Motor neuron (in vitro differentiated cells): ENCODE results near the gene UNC13A. TPM values are rescaled to one million over a fixed set of nuclear protein-coding genes. Genes with fewer than 3 reads are reported as not detected.
"Not testable (repeated sequence)": the region's sequence is repeated elsewhere in the genome, so short reads cannot be mapped to it uniquely, and the experiment has no call there.

Source experiments
- ATAC-seq, 8 experiments: fragments of 200-7000 bp; cut with Tn5 transposase; replicated peaks in 6 of 8; 2 replicates each; pipeline ENCODE4 v1.8.0; 2021; ENCODE audit warnings: mild to moderate bottlenecking in 8 of 8, moderate library complexity in 8 of 8
- H3K27ac ChIP-seq, 2 donors: fragments of 250-450 bp; sonication (Bioruptor Pico); 2 replicates each; pipeline ENCODE4 v1.9.0; 2021; ENCODE audit warnings: antibody characterized with exemption in 2 of 2, mild to moderate bottlenecking in 2 of 2, moderate library complexity in 1 of 2
- H3K4me1 ChIP-seq, 2 donors: fragments of 250-450 bp; sonication (Bioruptor Pico); replicated peaks in 1 of 2; 2 replicates each; pipeline ENCODE4 v1.6.1; 2021; ENCODE audit warnings: antibody characterized with exemption in 2 of 2, mild to moderate bottlenecking in 2 of 2, moderate library complexity in 1 of 2
- H3K4me3 ChIP-seq, 5 donors: fragments of 250-450 bp; sonication (Bioruptor Pico); 2 replicates each; pipeline ENCODE4 v1.9.0; 2021; ENCODE audit warnings: antibody characterized with exemption in 5 of 5, mild to moderate bottlenecking in 5 of 5, moderate library complexity in 4 of 5
- WGBS, 10 experiments: fragments of 450-650 bp; shearing (Covaris generic); methylation state at CpG; one replicate each; pipeline ENCODE4 v1.0.0; 2022; 5-methylcytosine and 5-hydroxymethylcytosine counted together
- in situ Hi-C, 9 experiments: fragments of 400-800 bp; cut with MboI; loops; one replicate each; pipeline ENCODE4 v1.15.0; 2021; ENCODE audit warnings: low sequenced_read_pairs in 9 of 9, low pct_unique_long_range_greater_than_20kb in 2 of 9; ENCODE audit not compliant: unreplicated experiment in 9 of 9
- total RNA-seq, 8 experiments: library from RNA; unstranded; fragments of 300-600 nt; gene quantifications; 2 replicates each; pipeline versions ENCODE4 v1.2.3 to v1.2.4, GENCODE V29; 2022

UNC13A gene
- total RNA-seq, 8 experiments from 2014 or later: 1.4 to 27.6 (median 18.3) TPM

DNA sequence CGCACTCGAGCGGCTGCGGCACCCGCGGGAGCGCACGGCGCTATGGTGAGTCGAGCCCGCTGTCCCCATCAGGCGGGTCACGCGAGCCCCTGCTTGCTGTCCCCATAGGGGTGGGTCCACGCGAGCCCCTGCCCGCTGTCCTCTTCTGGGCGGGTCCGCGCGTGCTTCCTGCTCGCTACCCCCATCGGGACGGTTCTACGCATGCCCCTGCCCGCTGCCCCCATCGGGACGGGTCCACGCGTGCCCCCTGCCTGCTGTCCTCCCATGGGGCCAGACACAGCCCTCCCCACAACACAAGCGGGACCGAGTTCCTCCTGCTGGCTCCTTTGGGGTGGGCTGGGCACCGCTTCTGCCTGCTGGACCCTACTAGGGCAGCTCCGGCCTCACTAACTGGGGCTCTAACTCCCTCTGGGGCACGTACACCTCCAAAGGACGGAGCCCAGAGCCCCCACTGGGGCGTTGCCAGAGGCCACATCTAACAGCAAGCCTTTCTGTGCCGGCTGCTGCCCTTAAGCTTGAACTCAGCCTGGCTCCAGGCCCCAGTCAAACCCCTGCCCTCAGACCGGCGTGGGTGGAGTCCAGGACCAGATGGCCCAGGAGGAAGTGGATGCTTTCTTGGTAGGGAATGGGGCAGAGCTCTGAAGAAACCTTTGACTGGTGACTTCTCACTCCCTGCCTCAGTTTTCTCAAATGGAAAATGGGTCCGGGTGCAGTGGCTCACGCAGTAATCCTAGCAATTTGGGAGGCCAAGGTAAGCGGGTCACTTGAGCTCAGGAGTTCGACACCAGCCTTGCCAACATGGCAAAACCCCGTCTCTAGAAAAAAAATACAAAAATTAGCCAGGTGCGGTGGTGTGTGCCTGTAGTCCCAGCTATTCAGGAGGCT is 132.0 kb downstream of the UNC13A start:
- Histone ChIP-seq H3K4me3 (peak overlapping the region; percentile 79 to 99 (median 92)), H3K4me1 (peaks cover 0 to 3% of the 10 kb centered on the region in 2 donors), H3K27ac (peak overlapping the region; percentile 67 to 85)
- in situ Hi-C loops: no loop called here
- 0 to 75% (median 26%) methylated on average over 2 to 5 of the region's 46 CpGs; no CpG with 5 or more reads in 3 of the 10 experiments for WGBS, 10 experiments
- peak; percentile 43 to 76 (median 74) for ATAC-seq

DNA sequence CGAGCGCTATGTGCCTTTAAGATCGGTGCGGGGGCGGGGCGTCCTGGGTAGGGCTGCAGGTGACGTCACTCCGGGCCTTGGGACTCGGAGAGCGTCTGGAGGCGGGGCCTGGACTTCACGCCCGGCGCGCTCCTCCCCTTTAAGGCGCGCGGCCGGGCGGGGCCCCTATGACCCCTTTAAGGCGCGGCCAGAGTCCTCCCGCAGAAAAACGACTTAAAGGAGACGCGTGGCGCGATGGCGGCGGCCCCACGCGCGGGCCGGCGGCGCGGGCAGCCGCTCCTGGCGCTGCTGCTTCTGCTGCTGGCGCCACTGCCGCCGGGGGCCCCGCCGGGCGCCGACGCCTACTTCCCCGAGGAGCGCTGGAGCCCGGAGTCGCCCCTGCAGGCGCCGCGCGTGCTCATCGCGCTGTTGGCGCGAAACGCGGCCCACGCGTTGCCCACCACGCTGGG is 132.7 kb downstream of the UNC13A start, which contains the start of gene COLGALT1:
Gene COLGALT1 (plus strand): TSS at position 170 of the 449 bp plus-strand sequence. CDS start 65 bp downstream, at position 235.
- ATAC-seq: peak; percentile 81 to 96 (median 93)
- Histone ChIP-seq H3K27ac (peak within 1 kb of the TSS; percentile 67 to 85), H3K4me3 (peak within 1 kb of the TSS; percentile 79 to 99 (median 92)), H3K4me1 (peaks cover 0 to 3% of the 10 kb centered on the region in 2 donors)
- in situ Hi-C loops: no loop called here
- 0% methylated on average over 2 to 3 of the region's 64 CpGs; no CpG with 5 or more reads in 8 of the 10 experiments for WGBS, 10 experiments

DNA sequence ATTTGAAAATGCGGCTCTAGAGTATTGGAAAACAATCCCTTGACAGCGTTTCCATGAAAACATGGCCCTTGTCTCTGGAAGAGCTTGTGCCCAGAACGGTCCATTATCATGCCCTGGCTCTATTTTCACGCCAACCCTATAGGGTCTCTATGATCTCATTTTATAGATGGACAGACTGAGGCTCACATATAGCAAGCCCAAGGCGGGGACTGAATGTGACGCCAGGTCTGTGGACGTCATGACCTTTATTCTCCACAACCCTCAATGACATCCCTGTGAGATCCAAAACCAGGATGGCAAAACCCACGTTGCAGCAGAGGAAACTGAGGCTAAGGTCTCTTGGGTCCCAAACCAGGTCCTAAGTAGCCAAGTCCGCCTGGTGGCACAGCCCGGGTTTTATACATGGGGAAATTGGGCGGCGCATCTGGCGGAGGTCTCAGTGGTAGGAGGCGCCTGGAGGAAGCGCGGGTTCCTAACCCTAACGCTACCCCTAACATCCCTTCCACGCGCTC is 133.1 kb downstream of the UNC13A start:
- in situ Hi-C loops: no loop called here
- H3K4me3 ChIP-seq: peak overlapping the region; percentile 79 to 99 (median 92)
- H3K27ac ChIP-seq: peak overlapping the region in 1 of 2 donors; percentile 42
- ATAC-seq: no peak
- 8 to 89% (median 44%) methylated on average over 1 to 7 of the region's 19 CpGs for WGBS, 10 experiments
- peaks cover 0 to 3% of the 10 kb centered on the region in 2 donors for H3K4me1 ChIP-seq

DNA sequence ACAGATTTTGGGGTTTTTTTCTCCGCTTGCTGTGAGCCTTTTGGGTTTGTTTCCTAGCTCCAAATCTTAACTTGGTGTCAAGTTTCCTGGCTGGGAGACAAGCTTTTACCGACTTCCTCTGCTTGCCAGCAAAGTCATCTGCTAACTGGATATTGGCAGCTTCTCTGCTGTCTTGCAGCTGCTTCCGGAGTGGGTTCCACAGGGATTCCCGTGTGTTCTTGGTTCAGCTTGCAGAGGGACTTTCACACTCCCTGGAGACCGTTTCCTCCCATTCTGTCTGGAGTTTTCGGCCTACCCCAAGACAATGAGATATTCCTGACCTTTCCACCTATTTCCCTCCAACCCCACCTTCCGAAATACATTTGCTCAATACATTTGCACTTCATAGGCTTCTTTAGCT is 134.9 kb downstream of the UNC13A start:
- in situ Hi-C loops: no loop called here
- Histone ChIP-seq H3K27ac (peak overlapping the region in 1 of 2 donors; percentile 30), H3K4me3 (no peak overlapping the region), H3K4me1 (peaks cover 0 to 3% of the 10 kb centered on the region in 2 donors)
- peak in 2 of 8 experiments; percentile 26 to 38 for ATAC-seq
- 4 to 52% (median 26%) methylated on average over 2 to 7 of the region's 7 CpGs for WGBS, 10 experiments

DNA sequence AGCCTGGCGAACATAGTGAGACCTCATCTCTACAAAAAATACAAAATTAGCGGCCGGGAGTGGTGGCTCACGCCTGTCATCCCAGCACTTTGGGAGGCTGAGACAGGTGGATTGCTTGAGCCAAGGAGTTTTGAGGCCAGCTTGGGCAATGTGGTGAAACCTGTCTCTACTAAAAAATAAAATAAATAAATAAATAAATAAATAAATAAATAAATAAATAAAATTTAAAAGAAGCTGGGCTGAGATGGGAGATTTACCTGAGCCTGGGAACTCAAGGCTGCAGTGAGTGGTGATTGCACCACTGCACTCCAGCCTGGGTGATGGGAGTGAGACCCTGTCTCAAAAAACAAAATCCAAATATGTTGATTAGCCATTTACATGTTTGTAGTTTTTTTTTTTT is 135.4 kb downstream of the UNC13A start:
- in situ Hi-C loops, H3K4me1 ChIP-seq, H3K4me3 ChIP-seq, H3K27ac ChIP-seq, ATAC-seq: not testable (repeated sequence)
- WGBS, 10 experiments: 80 to 100% (median 90%) methylated on average over 1 to 4 of the region's 4 CpGs; no CpG with 5 or more reads in 5 of the 10 experiments

Other genes with a start within 250 kb of the UNC13A start
- 1 to 10 TPM in 1 of 8 experiments, under 1 TPM in 6, not detected in 1; 0.23 to 1.7 (median 0.29) TPM for gene TMEM221, start 239.7 kb downstream of the UNC13A start, total RNA-seq
- not detected for gene NXNL1, start 227.4 kb downstream of the UNC13A start, total RNA-seq
- gene SLC27A1, start 217.8 kb downstream of the UNC13A start, total RNA-seq: 10 to 100 TPM in 5 of 8 experiments, 1 to 10 TPM in 3; 6.5 to 30.5 (median 10.5) TPM
- 10 to 100 TPM; 42.0 to 83.7 (median 60.5) TPM for gene PGLS, start 176.7 kb downstream of the UNC13A start, total RNA-seq
- gene COLGALT1, start 132.7 kb downstream of the UNC13A start, total RNA-seq: 100 to 1,000 TPM in 1 of 8 experiments, 10 to 100 TPM in 7; 19.7 to 101 (median 31.0) TPM
- gene MAP1S, start 31.1 kb upstream of the UNC13A start, total RNA-seq: 10 to 100 TPM; 11.2 to 49.8 (median 26.8) TPM
- 10 to 100 TPM in 5 of 8 experiments, 1 to 10 TPM in 3; 2.7 to 16.8 (median 11.9) TPM for gene FCHO1, start 63.1 kb upstream of the UNC13A start, total RNA-seq
- gene B3GNT3, start 106.8 kb upstream of the UNC13A start, total RNA-seq: 1 to 10 TPM in 4 of 8 experiments, under 1 TPM in 2, not detected in 2; 0.09 to 2.7 (median 1.2) TPM
- 1 to 10 TPM in 1 of 8 experiments, under 1 TPM in 3, not detected in 4; 0.38 to 1.6 (median 0.55) TPM for gene INSL3, start 133.2 kb upstream of the UNC13A start, total RNA-seq
- 1 to 10 TPM; 1.2 to 9.8 (median 2.8) TPM for gene JAK3, start 159.6 kb upstream of the UNC13A start, total RNA-seq
- 1,000 to 10,000 TPM; 1,644 to 3,505 (median 2,481) TPM for gene RPL18A, start 171.6 kb upstream of the UNC13A start, total RNA-seq
- 1 to 10 TPM in 2 of 8 experiments, under 1 TPM in 4, not detected in 2; 0.05 to 4.2 (median 0.36) TPM for gene SLC5A5, start 183.6 kb upstream of the UNC13A start, total RNA-seq
- gene CCDC124, start 244.7 kb upstream of the UNC13A start, total RNA-seq: 100 to 1,000 TPM in 1 of 8 experiments, 10 to 100 TPM in 7; 39.0 to 116 (median 63.1) TPM